ENCODE results near the gene ANKRD22. TPM values are rescaled to one million over a fixed set of nuclear protein-coding genes. Genes with fewer than 3 reads are reported as not detected.

Gene ANKRD22
- total and polyA plus RNA-seq, 10 of the 15 experiments (the other 5 are each of a cell fraction or from before 2014, with no cell fraction given) = 0.30 to 1.3 (median 0.71) TPM

DNA sequence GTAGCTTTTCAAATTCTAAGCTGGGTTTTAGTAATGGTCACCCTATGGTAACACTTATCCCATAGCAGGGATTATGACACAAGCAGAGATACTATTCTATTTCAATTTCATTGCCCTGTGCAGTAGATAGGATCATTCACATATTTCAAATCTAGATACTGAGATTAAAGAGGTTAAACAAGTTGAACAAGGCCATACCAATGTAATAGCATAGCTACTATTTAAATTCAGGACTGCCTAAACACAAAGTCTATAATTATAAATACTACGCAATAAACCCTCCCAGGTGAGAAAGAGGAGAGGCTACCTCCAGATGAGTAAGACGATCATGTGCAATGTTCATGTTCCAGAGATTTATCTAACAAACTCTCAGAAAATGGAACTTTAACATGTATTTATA, 48.0 kb downstream of the ANKRD22 start:
- ChIA-PET SMC1A (ENCODE audit: uncharacterized antibody, unreplicated experiment) (interaction anchor here (1.0 kb wide), 1 partner anchor 9 kb away, joined by 3 read pairs; no protein-coding TSS in a partner anchor), RAD21 (ENCODE audit: unreplicated experiment) (interaction anchor here (1.2 kb wide), 1 partner anchor 75 kb away, joined by 4 read pairs; no protein-coding TSS in a partner anchor), POLR2A (interaction anchor here (0.6 to 0.7 kb wide), 2 partner anchors 104 to 115 kb away, joined by 5 to 10 read pairs; no protein-coding TSS in a partner anchor), CTCF (interaction anchor here (1.2 to 2.4 kb wide), 2 partner anchors 75 to 116 kb away, joined by 4 to 8 read pairs; no protein-coding TSS in a partner anchor)
- Histone ChIP-seq H3K27ac (ENCODE audit: control insufficient read depth, insufficient read depth) (no peak overlapping the region), H2AFZ (ENCODE audit: control insufficient read depth, low read depth, low read length) (no peak overlapping the region), H3K4me2 (ENCODE audit: control insufficient read depth, insufficient read depth) (no peak overlapping the region), H3K4me3 (no peak overlapping the region), H3K9me3 (replicated peaks; ENCODE audit: control insufficient read depth, insufficient read depth, low read length) (no peaks in the 10 kb centered on the region), H3K9ac (ENCODE audit: control insufficient read depth, insufficient read depth, low read length) (no peak overlapping the region), H3K79me2 (ENCODE audit: control insufficient read depth, insufficient read depth, low read length) (no peaks in the 10 kb centered on the region), H3K4me1 (ENCODE audit: control insufficient read depth, insufficient read depth, low read length) (no peaks in the 10 kb centered on the region), H4K20me1 (ENCODE audit: control insufficient read depth, insufficient read depth) (no peaks in the 10 kb centered on the region), H3K27me3 (replicated peaks in 1 of 2; ENCODE audit: control insufficient read depth in 2 of 2, insufficient read depth in 2 of 2, low read length in 1 of 2) (no peaks in the 10 kb centered on the region), H3K36me3 (ENCODE audit: control insufficient read depth in 2 of 2, insufficient read depth in 2 of 2, low read length in 1 of 2) (no peaks in the 10 kb centered on the region)
- TF ChIP-seq CEBPB (IDR thresholded peaks at IDR 0.05; ENCODE audit: borderline replicate concordance in 1 of 2, low read depth in 2 of 2, low read length in 2 of 2) (no peak), PML (IDR thresholded peaks at IDR 0.05; ENCODE audit: low read length) (no peak), ATF7 (IDR thresholded peaks at IDR 0.05; ENCODE audit: low read depth) (no peak), CHD2 (IDR thresholded peaks at IDR 0.05; ENCODE audit: borderline replicate concordance, low read depth, low read length) (no peak), SREBF2 (IDR thresholded peaks at IDR 0.05; ENCODE audit: low read length) (no peak), TARDBP (IDR thresholded peaks at IDR 0.05; ENCODE audit: borderline replicate concordance) (no peak), MXI1 (IDR thresholded peaks at IDR 0.05; ENCODE audit: low read depth, low read length) (no peak), TCF7 (IDR thresholded peaks at IDR 0.05; ENCODE audit: borderline replicate concordance) (no peak), FOXM1 (IDR thresholded peaks at IDR 0.05; ENCODE audit: low read depth, low read length) (no peak), NR2C2 (IDR thresholded peaks at IDR 0.05; ENCODE audit: borderline replicate concordance, control insufficient read depth, insufficient read length, low read depth) (no peak), SMAD5 (IDR thresholded peaks at IDR 0.05; ENCODE audit: low read depth) (no peak), POLR2AphosphoS5 (IDR thresholded peaks at IDR 0.05; ENCODE audit: low read length) (no peak)
- TF ChIP-seq, protein P1, sequence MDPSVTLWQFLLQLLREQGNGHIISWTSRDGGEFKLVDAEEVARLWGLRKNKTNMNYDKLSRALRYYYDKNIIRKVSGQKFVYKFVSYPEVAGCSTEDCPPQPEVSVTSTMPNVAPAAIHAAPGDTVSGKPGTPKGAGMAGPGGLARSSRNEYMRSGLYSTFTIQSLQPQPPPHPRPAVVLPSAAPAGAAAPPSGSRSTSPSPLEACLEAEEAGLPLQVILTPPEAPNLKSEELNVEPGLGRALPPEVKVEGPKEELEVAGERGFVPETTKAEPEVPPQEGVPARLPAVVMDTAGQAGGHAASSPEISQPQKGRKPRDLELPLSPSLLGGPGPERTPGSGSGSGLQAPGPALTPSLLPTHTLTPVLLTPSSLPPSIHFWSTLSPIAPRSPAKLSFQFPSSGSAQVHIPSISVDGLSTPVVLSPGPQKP (IDR thresholded peaks at IDR 0.05; ENCODE audit: low read depth, low read length) = no peak
- TF ChIP-seq, protein P2, sequence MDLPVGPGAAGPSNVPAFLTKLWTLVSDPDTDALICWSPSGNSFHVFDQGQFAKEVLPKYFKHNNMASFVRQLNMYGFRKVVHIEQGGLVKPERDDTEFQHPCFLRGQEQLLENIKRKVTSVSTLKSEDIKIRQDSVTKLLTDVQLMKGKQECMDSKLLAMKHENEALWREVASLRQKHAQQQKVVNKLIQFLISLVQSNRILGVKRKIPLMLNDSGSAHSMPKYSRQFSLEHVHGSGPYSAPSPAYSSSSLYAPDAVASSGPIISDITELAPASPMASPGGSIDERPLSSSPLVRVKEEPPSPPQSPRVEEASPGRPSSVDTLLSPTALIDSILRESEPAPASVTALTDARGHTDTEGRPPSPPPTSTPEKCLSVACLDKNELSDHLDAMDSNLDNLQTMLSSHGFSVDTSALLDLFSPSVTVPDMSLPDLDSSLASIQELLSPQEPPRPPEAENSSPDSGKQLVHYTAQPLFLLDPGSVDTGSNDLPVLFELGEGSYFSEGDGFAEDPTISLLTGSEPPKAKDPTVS (IDR thresholded peaks at IDR 0.05; ENCODE audit: low read depth, low read length) = no peak
- TF ChIP-seq, protein P3, sequence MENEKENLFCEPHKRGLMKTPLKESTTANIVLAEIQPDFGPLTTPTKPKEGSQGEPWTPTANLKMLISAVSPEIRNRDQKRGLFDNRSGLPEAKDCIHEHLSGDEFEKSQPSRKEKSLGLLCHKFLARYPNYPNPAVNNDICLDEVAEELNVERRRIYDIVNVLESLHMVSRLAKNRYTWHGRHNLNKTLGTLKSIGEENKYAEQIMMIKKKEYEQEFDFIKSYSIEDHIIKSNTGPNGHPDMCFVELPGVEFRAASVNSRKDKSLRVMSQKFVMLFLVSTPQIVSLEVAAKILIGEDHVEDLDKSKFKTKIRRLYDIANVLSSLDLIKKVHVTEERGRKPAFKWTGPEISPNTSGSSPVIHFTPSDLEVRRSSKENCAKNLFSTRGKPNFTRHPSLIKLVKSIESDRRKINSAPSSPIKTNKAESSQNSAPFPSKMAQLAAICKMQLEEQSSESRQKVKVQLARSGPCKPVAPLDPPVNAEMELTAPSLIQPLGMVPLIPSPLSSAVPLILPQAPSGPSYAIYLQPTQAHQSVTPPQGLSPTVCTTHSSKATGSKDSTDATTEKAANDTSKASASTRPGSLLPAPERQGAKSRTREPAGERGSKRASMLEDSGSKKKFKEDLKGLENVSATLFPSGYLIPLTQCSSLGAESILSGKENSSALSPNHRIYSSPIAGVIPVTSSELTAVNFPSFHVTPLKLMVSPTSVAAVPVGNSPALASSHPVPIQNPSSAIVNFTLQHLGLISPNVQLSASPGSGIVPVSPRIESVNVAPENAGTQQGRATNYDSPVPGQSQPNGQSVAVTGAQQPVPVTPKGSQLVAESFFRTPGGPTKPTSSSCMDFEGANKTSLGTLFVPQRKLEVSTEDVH (IDR thresholded peaks at IDR 0.05; ENCODE audit: low read depth, partially characterized antibody) = no peak
- 95% methylated on average over 2 of the region's 2 CpGs for WGBS (ENCODE audit: insufficient coverage, insufficient replicate concordance, low lambda C conversion rate, missing lambda C conversion rate)
- intact Hi-C loops (cut with micrococcal nuclease; ENCODE audit: unreplicated experiment) = no loop called here
- in situ Hi-C loops (cut with MboI) = no loop called here
- DNase-seq (ENCODE audit: low read depth, low spot score) (no peak), FAIRE-seq (no peak), ATAC-seq (no peak)
- BruUV-seq (replicated peaks) = no TSS peak

All from GM12878 (cell line).